CD4-positive, alpha-beta T cell treated with Interferon gamma for 1 hour (primary cell): ENCODE data around the gene CHSY1.
A peak's percentile ranks its signal among the peaks of the same experiment; 100 is the strongest.

Source experiments
- DNase-seq: peaks from one replicate; pipeline ENCODE4 v3.0.0-alpha.2; 2020

Gene CHSY1

DNA sequence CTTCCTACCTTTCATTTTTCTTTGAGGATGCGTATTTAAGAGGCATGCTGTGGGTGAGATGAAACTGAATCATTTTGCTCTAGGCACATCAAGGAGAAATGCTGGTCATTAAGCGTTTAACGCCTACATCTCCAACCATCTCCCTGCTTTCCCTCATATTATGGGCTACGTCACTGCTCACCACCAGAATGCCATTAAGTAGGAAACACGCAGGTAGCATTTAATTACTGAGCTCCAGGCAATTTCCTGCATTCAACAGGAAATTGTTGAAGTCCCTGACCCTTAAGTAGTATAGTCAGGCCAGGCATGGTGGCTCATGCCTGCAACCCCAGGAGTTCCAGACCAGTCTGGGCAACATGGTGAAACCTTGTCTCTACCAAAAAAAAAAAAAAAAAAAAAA is 66.1 kb downstream of the CHSY1 start:
- DNase-seq: no peak

DNA sequence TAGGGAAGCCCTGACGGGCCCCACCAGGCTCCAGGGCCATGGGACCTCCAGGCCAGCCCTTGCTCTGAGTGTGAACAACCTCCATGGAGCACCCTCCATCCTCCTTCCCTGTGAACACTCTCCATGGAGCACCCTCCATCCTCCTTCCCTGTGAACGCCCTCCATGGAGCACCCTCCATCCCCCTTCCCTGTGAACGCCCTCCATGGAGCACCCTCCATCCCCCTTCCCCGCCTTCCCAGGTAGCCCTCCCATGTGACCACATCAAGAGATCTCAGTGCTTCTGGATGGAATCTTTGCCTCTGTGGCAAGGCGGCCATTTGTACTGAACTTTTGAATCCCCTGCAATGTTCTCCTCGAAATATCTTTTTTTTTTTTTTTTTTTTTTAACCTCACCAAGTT is 66.5 kb downstream of the CHSY1 start:
- DNase-seq: no peak

- no peak for DNase-seq
Observed at GRCh38 chr15:101184830-101185229, 67.0 kb downstream of the CHSY1 start.

- no peak for DNase-seq
Observed at GRCh38 chr15:101183931-101184305, 67.9 kb downstream of the CHSY1 start.

- DNase-seq: no peak
Observed at GRCh38 chr15:101183226-101183930, 68.5 kb downstream of the CHSY1 start.

DNA sequence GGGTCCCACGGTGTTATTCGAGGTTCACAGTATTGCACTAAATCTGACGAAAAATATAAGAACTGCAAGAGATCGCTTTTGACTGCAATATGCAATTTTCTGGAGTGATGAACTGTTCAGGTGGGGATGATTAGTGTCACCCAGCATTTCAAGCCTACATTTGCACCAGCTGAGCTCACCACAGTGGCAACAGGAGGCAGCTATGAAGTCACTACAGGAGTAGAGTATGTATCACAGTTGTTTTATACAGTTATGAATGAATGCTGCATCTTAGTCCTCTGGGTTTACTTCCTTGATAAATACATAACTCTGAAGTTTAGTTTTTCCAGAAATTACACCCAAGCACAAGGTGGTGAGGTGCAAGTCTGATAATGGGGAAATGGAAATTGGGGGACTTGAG is 69.6 kb downstream of the CHSY1 start:
- no peak for DNase-seq

DNA sequence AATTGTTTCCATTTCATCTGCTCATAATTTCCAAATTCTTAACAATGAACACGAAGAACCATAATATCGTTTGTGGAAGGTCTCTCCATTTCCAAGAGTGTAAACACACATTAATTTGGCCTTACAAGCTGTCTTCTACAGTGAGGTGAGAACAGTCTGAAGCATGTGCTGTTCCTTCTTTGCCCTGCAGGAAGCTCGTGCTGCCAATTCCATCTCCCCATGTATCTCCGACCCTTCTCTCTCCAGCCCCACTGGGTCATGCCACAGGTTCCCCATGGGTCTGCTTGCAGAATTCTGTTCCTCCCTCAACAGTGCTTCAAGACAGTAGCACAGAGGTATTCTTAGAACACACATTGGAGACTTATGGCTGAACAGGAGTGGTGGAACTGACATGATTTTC is 70.5 kb downstream of the CHSY1 start:
- no peak for DNase-seq

DNA sequence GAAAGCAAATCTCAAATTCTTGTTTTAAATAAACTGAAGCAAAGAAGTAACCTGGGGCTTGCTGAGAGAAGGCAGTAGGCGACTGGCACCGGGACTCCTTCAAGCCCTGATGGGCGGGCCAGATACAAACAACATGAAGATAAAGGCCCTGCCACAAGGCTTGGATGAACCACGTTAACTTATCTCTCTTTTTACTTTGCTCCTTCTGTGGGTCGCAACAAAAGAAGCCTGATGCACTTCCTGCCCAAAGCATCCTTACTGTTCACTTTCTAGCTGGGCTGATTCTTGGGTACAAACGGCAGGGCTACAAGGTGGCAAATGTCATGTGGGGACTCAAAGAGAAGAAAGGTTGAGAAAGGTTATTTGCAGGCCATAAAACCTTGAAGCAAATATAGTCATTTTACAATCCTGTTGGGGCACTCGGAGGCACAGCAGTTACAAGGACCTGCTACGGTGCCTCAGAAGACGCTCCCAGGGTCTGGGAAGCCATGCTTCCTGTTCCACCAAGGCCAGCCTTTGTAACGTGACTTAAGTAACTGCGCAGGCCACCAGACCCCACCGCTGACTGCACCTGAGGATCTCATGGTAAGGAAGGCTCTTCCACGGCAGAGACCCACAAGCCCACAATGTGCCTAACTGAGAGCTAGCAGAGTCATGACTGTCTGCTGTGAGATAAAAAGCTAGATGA is 71.1 kb downstream of the CHSY1 start:
- DNase-seq: no peak

- DNase-seq: no peak
Observed at GRCh38 chr15:101179341-101180153, 72.3 kb downstream of the CHSY1 start.

- no peak for DNase-seq
Observed at GRCh38 chr15:101178931-101179330, 72.9 kb downstream of the CHSY1 start.

GRCh38 chr15:101178479-101178878 is 73.4 kb downstream of the CHSY1 start:
- no peak for DNase-seq

DNA sequence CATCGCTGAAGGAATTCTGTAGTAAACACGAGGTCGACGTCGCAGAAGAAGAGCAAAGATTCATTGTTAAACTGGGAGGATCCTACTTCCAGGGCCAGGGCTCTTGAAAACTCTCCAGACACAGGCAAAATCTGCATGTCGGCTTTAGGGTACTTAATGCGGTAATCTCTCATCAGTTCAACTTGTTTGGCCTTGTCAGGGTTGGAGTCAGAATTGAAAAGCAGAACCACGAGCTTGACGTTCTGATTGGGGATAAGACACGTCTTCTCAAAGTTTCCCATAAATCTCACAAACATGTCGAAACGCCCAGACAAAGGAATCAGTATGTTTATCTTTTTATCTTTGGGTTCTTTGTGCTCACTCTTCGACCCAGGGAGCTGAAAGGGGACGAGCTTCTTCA is 74.0 kb downstream of the CHSY1 start:
- DNase-seq: no peak

- DNase-seq: no peak
Observed at GRCh38 chr15:101176625-101177024, 75.2 kb downstream of the CHSY1 start.

DNA sequence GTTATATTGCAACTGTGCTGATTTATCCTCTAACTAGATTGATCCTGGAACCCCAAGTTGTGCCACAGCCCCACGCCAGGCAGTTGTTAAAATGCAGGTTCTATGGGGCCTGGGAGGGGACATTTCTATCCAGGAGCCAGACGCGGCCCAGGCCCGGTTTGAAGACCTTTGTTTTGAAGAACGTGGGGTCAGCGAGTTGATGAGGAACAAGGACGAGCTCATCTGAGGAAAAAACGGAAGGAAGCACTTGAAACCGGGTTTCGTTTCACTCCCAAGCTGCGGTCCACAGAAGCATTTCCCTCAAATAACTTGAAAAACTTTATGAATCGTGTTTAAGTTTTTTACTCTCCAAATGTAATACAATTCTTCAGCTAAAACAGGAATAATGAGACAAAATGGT is 76.4 kb downstream of the CHSY1 start:
- DNase-seq: peak; percentile 35

DNA sequence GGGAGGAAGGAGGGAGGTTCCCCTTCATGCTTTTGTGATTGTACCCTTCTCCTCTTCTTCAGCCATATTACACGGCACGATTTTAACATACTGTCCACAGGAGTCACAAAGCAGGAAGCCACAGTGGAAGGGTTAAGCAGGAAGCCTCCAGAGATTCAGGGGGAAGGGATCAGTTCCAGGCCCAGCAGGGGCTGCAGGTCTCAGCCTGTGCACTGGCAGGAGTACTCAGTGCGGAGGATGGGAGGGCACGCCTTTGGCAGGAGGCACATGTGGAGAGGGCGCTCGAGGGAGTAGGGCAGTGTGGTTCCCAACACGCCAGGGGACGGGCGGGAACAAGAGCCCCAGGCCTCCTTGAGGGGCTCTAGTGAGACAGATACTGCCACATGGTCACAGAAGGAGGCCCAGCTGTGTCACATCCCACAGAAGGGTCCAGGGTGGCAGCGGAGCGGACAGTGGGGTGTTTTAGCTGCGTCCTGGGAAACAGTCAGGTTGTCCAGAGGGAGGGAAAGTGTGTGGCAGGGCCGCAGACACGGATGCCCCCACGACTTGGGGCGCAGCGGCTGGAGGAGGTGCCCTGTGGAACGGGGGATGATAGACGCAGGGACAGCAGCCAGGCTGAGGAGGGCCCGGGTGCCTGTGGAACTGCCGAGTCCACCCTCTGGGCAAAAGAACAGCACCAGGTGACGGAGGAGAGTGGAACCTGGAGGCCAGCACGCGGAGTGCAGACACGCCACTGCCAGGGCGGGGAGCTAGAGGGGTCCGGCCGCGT is 77.5 kb downstream of the CHSY1 start:
- DNase-seq: no peak

DNA sequence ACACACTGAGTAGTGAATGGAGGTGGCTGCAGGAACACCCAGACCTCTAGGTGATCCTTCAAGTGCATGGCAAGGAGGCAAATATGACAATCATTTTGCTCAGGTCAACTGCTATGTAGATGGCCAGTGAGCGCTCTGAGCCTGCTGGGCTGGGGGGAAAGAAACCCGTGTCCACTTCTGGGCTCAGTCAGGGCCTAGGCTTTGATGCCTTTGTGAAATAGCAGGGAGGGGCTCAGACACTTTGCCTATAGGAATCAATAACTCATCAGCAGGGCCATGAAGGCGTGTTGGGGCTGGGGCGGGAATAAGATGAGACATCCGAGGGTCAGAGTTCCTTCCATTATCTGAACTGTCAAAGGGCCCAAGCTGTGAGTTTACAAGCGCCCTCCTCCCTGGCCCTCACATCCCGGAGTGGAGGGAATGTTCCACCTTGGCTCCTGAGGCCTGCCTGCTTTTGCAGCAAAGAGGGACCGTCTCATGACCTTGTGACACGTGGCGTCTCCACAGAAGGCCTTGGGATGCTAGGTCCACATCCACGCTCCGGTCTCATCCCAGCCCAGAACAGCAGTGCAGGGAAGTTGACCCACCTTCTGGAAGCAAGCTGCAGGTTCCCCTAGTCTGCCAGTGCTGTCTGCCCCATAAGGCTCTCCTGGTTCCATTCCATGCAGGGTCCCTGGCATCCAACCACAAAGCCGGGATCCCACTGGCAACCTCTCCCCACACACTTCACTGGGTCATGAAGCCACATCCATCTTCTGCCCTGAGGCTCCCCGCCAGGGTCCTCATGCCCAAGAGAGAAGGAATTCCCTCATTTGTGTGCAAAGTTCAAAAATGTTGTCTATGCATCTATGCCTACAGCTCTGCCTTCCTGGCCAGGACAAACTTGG is 78.4 kb downstream of the CHSY1 start:
- DNase-seq: no peak

GRCh38 chr15:101172501-101173071 is 79.3 kb downstream of the CHSY1 start:
- no peak for DNase-seq

DNA sequence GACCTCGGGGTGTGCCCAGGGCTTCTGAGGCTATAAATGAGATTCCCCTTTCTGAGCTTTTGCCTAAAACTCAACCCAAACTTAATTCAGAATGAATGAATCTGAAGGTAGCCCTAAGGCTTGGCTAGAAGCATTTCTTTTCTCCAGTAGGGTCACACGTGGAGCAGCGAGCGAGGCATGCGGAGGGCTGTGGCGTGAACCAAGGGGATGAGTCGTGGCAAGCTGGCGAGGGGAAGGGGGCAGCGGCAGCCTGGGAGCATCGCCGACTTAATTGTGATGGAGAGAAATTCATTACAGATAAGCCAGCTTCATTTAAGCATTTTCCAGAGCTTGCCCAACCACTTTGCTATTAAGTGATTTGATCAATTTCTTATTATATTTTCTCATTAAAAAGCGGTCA is 79.9 kb downstream of the CHSY1 start:
- DNase-seq: no peak

GRCh38 chr15:101170568-101171350 is 81.1 kb downstream of the CHSY1 start:
- DNase-seq: no peak

DNA sequence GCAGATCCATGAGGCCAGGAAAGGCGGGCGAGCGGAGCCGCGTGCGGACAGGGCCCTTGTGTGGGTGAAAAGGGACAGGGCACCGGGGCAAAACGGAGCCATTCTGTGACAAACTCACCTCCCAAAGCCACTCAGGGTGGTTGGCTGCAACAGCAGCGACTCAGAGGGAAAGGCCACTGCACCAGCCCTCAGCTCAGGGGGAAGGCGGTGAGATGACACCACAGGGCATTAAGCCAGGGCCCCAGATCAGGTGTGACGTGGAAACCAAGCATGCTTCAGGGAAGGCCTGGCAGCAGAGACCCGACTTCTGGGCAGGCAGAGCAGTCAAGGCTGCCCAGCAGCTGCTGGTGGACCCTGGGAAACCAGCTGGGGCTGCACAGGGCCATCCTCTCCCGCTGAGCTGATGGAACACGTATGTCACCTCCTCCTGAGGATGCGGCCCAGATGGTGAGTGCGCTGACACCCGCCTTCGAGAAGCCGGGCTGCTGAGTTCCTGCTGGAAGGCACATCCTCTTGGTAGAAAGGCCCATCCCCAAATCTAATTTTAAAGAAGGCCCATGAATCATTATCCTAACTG is 82.3 kb downstream of the CHSY1 start:
- DNase-seq: no peak
